Globus pallidus (tissue), 1 donor: Measurements from ENCODE around the gene GPR21.
A peak's percentile ranks its signal among the peaks of the same experiment; 100 is the strongest.

Source experiments
- DNase-seq: peaks from one replicate; pipeline ENCODE4 v3.0.0-alpha.2; 2015; ENCODE audit warnings: low spot score

Gene GPR21

GRCh38 chr9:123033352-123033751, at the start of gene GPR21:
Gene GPR21 (plus strand): TSS chr9:123033667. CDS start chr9:123034567, 900 bp downstream.
- DNase-seq, result no peak

DNA sequence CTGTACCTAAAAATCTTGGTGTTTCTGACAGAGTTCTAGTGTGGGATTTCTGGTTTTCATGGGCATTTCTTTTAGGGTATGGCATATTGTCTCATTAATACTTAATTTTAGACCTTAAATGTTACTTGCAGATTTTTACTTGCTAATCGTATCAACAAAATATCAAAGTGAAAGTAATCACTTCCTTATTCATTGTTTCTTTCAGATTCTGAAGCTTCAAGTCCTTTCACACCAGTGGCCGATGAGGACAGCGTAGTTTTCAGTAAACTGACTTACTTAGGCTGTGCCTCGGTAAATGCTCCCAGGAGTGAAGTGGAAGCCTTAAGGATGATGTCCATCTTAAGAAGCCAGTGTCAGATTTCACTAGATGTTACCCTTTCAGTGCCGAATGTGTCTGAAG, 47.5 kb upstream of the GPR21 start:
- DNase-seq, result no peak

DNA sequence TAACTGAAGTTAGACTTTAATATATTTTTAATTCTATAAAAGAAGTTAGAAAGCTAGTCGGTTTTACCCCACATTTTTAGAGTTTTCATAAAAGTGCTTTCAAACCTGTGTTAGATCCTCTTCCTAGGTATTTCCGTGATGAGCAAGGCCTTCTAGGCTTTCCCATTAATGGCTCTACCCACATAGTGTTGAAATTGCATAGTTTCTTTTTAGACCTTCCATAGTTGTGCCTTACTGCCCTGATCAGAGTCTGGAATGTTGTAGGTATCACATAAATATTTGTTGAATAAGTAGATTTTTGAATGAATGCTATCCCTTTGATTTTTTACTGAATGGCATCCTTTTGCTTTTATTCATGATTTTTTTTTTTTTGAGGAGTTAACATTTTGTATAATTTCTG, 45.3 kb upstream of the GPR21 start:
- DNase-seq, result no peak

DNA sequence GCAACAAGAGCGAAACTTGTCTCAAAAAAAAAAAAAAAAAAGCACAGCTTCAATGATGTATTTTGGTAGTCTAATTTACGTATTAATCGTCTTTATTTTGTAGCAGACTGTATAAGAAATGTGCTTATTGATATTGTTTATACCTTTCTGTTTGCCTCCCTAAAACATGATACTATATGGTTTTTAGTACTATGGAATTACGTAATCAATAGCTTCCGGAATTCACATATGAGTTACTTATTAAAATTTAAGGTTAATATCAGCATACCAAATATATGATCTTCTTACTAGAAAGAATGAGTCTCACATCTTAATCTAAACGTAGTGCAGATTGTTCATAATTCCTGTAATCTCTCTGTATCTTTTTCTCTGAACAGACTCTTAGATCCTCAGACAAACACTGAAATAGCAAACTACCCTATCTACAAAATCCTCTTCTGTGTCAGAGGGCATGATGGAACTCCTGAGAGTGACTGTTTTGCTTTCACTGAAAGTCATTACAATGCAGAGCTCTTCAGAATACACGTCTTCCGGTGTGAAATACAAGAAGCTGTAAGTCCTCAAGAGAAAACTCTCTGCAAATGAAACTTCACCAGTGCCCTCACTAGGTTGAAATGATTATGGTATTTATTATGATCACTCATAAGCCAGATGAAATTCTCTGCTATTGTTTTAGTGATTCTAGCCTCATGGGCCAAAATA, 44.4 kb upstream of the GPR21 start:
- no peak for DNase-seq

GRCh38 chr9:122991370-122991830, 42.1 kb upstream of the GPR21 start:
- peak; percentile 33 for DNase-seq

- no peak for DNase-seq
Observed at GRCh38 chr9:122996586-122996985, 36.9 kb upstream of the GPR21 start.

DNA sequence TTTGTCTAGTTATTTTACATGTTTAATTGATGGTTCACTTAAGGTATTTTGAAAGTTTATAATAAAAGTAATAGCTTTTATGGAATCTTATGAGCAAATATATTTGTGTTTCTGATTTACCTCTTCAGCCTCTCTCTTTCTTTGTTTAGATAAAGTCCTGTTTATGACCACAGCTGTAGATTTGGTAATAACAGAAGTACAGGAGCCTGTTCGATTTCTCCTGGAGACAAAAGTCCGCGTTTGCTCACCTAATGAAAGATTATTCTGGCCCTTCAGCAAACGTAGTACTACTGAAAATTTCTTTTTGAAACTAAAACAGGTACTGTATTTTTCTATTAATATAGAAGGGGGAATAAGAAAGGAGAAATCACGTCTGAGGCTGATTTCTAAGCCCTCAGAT, 35.0 kb upstream of the GPR21 start:
- no peak for DNase-seq

- no peak for DNase-seq
Observed at GRCh38 chr9:123000371-123001068, 32.9 kb upstream of the GPR21 start.

DNA sequence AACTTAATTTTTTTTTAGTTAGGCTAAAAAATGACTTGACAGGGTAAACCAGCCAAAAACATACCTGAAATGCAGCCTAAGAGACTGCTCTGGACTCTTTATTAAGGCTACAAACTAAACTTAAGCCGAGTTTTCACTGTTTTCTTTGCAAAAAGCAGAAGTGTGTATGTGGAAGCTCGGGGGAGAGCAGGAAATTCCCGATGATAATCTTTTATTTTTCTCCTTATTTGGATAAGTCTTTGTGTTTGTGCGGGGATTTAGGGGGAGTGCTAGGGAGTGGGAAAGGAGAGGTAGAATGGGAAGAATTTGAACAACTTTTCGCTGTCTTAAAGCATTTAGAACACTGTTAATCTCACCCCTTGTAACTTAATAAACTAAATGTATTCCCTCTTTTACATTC, 30.7 kb upstream of the GPR21 start:
- no peak for DNase-seq

- DNase-seq, result no peak
Observed at GRCh38 chr9:123003466-123003865, 30.0 kb upstream of the GPR21 start.

GRCh38 chr9:123005964-123006363, 27.5 kb upstream of the GPR21 start:
- DNase-seq, result no peak

DNA sequence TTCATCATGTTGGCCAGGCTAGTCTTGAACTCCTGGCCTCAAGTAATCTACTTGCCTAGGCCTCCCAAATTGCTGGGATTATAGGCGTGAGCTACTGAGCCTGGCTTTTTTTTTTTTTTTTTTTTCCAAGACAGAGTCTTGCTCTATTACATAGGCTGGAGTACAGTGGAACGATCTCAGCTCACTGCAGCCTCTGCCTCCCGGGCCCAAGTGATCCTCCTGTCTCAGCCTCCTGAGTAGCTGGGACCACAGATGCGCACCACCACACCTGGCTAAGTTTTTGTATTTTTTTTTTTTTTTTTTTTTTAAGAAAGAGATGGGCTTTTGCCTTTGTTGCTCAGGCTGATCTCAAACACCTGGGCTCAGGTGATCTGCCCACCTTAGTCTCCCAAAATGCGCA, 26.2 kb upstream of the GPR21 start:
- no peak for DNase-seq

DNA sequence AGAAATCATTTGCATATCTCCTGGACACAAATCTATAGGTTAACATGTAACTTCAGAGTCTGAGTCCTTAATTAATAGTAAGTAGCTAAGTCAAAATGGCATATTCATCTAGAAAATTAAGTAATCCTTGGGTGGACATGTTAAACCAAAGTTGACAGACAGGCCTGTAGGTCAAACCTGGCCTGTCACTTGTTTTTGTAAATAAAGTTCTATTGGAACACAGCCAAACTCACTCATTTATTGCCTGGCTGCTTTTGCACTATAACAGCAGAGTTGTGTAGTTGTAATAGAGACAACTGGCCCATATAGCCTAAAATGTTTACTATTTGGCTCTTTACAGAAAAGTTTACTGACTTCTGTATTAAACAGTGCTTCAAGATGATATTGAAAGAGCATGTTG, 24.6 kb upstream of the GPR21 start:
- DNase-seq, result no peak

GRCh38 chr9:123011380-123011779, 22.1 kb upstream of the GPR21 start:
- DNase-seq, result no peak

GRCh38 chr9:123011878-123012528, 21.5 kb upstream of the GPR21 start:
- DNase-seq, result no peak

DNA sequence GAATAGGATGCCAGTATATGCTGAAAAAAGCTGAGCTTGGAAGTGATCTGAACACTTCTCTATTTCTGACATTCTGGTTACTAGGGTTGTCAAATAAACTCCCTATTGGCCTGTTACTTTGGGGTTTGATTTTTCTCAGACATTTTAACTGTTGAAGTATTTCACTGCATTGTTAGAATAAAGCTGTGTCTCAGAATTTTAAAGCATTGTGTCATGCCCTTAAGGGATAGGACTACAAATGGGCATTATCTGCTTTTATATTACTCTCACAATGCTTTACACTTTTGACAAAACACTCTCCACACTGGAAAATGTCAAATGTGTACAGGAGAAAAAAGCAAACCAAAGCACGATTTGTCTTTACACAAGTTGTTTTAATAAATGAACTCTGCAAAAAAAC, 16.8 kb upstream of the GPR21 start:
- DNase-seq, result no peak

DNA sequence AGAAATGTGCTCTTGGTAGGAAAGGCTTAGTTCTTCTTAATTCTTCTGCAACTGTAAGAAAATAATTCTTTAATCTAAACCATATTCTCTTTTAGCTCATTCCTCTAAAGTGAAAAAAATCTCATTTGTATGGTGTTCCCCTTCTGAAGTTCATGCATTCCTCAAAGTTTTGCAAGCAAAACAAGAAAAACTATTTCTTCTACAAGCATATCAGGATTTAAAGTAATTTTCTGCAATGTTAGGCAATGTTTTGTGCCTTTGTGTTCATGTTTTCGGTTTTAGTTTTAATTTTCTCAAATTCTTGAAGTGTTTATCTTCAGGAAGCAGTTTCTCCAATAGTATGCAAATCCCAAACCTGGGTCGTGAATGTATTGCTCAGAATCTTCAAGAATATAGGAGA, 12.7 kb upstream of the GPR21 start:
- no peak for DNase-seq

DNA sequence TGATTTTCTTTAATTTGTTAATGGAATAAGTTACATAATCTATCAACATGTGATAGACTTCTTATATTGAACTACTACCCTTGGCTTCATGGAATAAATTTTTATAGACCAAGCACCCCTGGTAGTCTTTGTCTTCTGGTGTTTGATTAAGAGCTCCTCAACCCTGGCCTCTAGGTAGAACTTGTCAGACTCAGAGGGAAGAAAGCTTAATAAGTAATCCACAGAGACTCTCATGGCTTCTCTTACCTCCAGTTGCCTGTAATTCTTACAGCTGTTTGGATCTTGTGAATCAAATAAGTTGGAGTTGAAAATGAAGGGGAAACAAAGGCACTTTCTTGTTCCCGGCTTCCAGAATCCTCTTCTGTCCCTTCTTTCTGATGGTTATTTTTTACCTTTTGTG, 7.0 kb upstream of the GPR21 start:
- no peak for DNase-seq

DNA sequence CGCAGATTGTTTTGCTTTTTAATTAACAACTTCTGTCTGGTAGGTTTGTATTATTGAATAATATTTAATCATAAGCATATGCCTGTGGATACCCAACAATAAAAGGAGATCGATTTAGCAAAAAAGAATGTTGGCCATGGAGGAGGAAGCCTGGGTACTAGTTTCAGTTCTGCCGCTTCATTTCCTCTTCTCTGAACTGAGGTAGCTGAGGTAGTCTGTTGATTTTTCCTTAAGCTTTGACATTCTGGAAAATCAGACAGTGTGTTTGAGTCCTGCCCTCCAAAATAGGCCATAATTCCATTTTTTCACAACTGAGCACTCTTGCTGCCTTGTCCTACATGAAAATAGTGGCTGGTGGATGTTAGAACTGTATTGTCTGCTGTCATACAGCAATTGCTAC, 6.0 kb upstream of the GPR21 start:
- DNase-seq, result no peak

GRCh38 chr9:123028136-123028535, 5.3 kb upstream of the GPR21 start:
- DNase-seq, result no peak

DNA sequence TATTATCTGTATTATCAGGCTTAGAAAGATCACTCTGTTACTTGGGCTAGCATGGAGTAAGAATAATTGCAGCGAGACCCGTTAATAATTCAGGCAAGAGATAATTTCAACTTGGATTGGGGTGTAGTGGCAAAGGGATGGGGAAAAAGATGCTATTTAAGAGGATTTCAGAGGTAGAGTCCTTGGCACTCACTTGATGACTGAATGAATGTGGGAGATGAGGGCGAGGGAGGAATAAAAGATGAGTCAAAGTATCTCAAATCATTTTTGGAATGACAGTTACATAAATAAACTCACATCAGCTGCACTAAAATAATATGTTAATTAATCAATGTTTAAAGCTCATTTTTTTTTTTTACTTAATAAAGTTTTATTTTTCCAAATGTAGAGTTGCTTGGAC, 4.5 kb upstream of the GPR21 start:
- no peak for DNase-seq

- no peak for DNase-seq
Observed at GRCh38 chr9:123031963-123032362, 1.5 kb upstream of the GPR21 start.

DNA sequence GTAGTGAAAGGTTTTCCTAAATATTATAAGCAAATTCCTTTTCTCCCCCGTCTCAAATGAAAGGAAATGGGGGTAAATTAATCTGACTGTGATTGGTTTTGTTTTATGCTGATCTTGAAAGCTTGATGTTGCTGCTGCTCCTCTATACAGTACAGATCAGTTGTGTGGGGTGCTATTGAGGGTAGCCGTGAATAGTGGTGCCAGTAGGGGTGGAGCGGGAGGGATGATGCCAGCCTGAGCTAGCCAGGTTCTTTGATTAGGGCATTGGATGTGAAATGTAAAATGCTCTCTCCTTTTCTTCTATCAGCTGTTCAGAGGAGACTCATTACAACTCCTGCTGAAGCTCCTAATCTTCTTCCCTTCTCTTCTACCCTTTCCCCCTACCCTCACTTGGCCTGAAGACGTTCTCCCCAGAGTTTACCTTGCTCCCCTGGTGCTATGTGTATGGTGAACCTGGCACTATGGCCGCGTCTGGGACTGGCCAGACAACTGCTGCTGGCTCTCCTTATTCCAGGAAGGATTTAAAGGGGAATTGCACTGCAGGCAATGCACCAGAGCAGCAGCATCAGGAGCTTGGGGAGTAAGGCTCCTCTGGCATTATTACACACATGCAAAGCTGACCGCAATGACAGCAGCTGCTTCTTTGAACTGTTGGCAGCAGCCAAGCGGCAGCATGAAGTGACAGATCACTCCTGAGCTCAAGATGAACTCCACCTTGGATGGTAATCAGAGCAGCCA, 566 bp downstream of the GPR21 start:
- no peak for DNase-seq
